Hematopoietic multipotent progenitor cell treated with erythropoietin and hydrocortisone succinate and interleukin-3 and kit ligand, for 8 days (in vitro differentiated cells): ENCODE measurements around the gene CDCA3.
A peak's percentile ranks its signal among the peaks of the same experiment; 100 is the strongest.

Source experiments
- DNase-seq: peaks from one replicate; pipeline ENCODE4 v3.0.0-alpha.2; 2015

Gene CDCA3

DNA sequence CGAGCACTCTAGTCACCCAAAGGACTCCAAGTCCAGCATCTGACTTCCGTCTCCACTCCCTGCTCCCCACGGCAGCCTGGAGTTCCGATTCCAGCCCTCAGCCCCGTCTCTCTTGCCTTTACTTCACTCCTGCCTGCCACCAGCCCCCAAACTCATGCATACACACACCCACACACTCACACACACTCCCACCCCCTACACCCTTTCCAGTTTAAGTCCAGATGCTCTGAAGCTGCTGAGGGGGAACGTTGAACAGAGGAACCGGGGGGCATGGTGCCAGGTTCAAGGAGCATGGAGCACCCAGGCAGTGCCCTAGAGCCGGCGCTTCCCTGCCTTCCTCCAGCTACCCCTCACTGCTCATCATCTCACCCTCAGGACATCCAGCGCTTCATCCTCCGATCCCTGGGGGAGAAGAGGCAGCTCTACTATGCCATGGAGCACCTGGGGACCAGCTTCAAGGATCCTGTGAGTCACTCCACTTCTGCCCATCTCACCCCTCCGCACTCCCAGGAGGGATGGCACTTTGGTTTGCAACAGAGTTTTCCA lies 19.6 kb downstream of the CDCA3 start:
- no peak for DNase-seq

GRCh38 chr12:6830999-6831398 lies 20.1 kb downstream of the CDCA3 start:
- no peak for DNase-seq

DNA sequence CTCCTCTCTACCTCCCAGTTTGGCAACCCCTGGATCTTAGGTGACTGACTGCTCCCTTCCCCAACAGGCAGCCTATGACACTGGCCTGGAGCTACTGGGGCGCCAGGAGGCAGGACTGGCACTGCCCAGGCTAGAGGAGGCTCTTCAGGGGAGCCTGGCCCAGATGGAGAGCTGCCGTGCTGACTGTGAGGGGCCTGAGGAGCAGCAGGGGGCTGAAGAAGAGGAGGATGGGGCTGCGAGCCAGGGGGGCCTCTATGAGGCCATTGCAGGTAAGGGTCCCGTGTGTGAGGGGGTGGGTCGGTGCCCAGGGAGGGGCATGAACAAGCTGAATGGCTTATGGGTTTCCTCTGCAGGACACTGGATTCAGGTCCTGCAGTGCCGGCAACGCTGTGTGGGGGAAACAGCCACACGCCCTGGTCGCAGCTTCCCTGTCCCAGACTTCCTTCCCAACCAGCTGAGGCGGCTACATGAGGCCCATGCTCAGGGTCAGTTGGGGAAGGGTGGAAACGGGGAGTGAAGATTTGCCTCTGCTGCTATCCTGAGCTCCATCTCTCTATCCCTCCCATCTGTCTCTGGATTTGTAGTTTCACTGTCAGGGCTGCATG lies 20.7 kb downstream of the CDCA3 start:
- no peak for DNase-seq

- DNase-seq, result no peak
These were observed 21.4 kb downstream of the CDCA3 start for GRCh38 chr12:6829536-6830220.

GRCh38 chr12:6828781-6829535 lies 22.1 kb downstream of the CDCA3 start:
- DNase-seq, result no peak

- DNase-seq, result no peak
These were observed 22.9 kb downstream of the CDCA3 start, which contains the start of gene P3H3 for GRCh38 chr12:6827982-6828780. Gene P3H3, plus strand, starts transcription at chr12:6828407. Its CDS starts 34 bp downstream, at chr12:6828441.

- peak; percentile 50 for DNase-seq
These were observed 23.6 kb downstream of the CDCA3 start for GRCh38 chr12:6827437-6827911.

DNA sequence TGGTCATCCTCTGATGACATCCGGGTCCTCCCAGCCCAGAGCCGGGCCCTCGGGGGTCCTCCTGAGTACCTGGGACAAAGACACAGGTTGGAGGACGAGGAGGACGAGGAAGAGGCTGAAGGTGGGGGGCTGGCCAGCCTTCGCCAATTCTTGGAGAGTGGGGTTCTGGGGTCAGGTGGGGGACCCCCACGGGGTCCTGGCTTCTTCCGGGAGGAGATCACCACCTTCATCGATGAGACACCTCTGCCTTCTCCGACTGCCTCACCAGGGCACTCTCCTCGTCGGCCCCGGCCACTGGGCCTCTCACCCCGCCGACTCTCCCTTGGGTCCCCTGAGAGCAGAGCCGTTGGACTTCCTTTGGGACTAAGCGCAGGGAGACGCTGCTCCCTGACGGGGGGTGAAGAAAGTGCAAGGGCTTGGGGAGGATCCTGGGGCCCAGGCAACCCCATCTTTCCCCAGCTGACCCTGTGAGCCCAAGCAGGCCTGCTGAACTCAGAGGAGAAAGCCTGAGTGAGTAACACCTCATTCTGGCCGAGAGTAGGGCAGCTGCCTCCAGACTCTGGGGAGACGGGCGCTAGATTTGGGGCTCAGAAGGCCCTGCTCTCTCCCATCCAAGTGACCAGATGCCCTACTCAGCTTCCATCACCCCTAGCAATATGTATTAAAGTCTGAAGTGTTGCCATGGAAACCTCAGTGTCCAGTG lies 24.2 kb downstream of the CDCA3 start:
- no peak for DNase-seq

- no peak for DNase-seq
These were observed 24.9 kb downstream of the CDCA3 start for GRCh38 chr12:6826125-6826733.

GRCh38 chr12:6825398-6826124 lies 25.5 kb downstream of the CDCA3 start:
- DNase-seq, result peak; percentile 74

DNA sequence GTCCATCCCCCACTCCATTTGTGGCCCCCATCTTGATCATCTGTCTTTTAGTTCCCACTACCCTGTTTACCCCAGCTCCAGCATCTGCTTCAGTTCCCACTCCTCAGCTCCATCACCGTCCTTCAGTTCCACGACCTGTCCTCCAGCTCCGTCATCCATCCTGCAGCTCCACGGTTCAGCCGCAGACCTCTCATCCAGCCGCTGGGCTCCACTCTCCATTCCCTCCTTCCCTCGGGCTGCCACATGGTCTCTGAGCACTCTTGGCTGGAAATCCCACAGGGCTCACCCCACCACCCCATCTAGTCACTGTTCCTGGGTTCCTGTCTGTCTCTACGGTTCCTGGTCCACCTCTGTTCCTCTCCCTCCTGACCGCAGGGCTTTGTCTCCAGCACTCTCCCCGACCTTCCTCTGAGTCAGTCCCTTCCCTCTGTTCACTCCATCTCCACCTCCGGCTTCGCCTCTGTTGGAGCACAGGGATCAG lies 26.1 kb downstream of the CDCA3 start:
- no peak for DNase-seq

- no peak for DNase-seq
These were observed 26.9 kb downstream of the CDCA3 start for GRCh38 chr12:6824085-6824775.

DNA sequence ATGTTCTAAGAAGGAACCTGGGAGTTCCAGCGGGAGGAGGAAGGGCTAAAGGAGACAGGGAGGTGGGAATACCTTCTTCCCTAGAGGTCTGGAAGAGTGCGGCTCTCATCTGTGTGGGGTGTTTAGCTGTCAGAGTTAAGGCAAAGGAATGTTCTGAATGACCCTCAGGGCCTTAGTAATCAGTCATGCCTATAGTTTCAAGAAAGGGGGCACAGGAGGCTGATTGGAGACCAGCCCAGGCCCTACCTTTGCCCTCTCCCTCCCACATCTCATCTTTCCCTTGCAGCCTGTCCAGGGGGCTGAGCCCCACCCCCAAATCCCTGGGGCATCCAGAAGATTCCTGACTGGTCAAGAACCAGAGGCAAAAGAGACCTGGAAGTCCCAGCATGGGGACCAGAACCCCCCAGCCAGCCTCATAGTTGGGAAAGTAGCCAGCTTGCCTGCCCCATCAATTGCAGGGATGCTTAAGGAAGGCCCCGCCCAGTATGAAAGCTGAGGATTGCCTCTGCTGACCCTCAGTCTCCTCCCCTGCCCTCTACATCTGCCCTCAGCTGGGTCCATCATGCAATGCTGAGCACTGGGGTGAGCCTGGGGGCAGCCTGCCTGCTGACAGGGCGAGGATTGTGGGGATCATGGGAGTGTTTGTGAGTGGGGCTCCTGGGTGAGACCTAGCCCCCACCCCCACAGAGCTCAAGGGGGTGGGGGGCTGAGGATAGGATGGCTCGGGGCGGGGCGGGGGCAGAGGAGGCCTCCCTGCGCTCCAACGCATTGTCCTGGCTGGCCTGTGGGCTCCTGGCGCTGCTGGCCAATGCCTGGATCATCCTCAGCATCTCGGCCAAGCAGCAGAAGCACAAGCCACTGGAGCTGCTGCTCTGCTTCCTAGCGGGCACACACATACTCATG lies 27.7 kb downstream of the CDCA3 start:
- no peak for DNase-seq

DNA sequence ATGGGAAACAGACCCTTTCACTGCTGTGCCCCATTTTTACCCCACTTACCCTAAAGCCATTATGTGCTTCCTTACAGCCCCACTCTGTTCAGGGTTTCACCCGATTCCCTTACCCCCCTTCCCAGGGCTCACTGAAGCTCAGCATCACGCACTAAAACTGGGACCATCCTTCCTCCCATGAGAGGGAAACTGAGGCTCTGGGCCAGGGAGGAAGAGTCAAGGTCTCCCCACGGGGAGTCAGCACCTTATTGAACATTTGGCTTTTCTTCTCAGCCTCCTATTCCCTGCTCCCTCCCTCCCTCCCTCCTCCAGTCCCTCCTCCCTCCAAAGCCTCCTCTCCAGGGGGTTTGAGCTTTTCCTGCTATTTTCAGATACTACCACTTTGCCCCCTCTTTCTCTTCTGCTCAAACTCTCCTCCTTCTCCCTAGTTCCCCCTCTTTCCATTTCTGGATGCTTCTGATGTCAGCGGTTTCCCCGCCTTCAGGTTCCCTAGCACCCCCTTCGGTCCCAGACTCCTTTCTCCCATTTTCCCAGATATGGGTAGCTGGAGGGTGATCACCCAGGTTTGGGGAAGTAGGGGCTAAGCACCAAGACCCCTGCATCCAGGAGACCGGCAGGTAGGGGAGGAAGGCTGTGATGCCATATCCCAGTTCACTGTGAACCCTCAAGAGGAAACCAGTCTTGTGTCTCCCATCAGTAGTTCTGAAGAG lies 28.5 kb downstream of the CDCA3 start:
- no peak for DNase-seq

DNA sequence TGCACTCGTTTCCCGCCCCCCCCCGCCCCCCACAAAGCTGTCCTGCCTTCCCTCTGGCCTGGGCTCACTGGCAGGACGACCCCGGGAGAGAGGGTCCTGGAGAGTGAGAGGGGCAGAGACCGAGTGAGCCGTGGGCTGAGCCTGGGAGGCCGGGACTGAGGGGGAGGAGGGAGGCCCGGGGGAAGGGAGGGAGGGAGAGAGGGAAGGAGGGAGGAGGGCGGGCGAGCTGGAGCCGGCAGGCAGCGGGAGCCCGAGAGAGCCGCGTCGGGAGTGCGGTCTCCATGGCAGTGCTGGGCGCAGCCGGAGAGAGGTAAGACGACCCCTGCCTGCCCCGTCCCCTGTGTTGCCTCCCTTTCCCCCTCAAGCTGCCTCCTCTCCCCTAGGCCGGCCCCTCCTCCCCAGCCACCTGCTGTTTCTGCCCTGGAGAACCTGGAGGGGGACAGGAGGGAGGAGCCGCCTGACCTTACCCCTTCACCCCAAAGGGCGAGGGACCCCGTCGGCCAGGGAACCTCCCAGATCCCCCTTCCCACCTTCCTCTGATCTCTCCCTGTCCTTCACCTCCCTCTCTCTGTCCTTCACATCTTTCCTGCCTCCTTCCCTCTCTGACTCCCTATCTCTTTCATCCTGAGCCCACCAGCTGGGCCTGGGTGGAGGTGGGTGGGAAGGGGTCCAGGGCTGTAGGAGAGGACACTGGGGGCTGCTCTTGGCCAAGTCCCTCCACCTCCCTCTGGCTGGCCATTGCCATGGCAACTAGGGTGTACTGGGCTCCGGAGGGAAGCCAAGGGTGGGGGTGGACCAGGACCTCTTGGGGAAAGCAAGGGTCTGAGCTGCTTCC lies 29.3 kb downstream of the CDCA3 start, which contains the start of gene GPR162:
Gene GPR162, plus strand, starts transcription at position 231 of the 835 bp plus-strand sequence. CDS start 2,078 bp downstream, outside the sequence.
- no peak for DNase-seq

DNA sequence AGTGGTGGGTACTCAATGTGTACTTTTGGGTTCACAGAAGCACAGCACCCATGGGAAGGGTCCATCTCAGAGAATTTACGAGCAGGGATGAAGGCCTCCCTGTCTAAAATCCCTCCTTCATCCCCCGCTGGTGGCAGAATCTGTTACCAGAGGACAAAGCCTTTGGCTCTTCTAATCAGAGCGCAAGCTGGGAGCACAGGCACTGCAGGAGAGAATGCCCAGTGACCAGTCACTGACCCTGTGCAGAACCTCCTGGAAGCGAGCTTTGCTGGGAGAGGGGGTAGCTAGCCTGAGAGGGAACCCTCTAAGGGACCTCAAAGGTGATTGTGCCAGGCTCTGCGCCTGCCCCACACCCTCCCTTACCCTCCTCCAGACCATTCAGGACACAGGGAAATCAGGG lies 30.9 kb downstream of the CDCA3 start:
- no peak for DNase-seq
